BLaER1 (cell line): ENCODE results near the gene LRRC8E.
A peak's percentile ranks its signal among the peaks of the same experiment; 100 is the strongest.

Experiments
- H3K27ac ChIP-seq: shearing (Covaris generic); formaldehyde crosslinking; 2 replicates; pipeline ENCODE4 v1.8.1; 2022
- H3K27me3 ChIP-seq: shearing (Covaris generic); formaldehyde crosslinking; 2 replicates; pipeline ENCODE4 v1.8.1; 2022
- H3K36me3 ChIP-seq: shearing (Covaris generic); formaldehyde crosslinking; 2 replicates; pipeline ENCODE4 v1.8.1; 2022
- H3K4me1 ChIP-seq: shearing (Covaris generic); formaldehyde crosslinking; 2 replicates; pipeline ENCODE4 v1.8.1; 2022
- H3K4me2 ChIP-seq: shearing (Covaris generic); formaldehyde crosslinking; 2 replicates; pipeline ENCODE4 v1.8.1; 2022
- H3K4me3 ChIP-seq: shearing (Covaris generic); formaldehyde crosslinking; 2 replicates; pipeline ENCODE4 v1.8.1; 2022
- H3K9ac ChIP-seq: shearing (Covaris generic); formaldehyde crosslinking; 2 replicates; pipeline ENCODE4 v1.8.1; 2022
- H3K9me3 ChIP-seq: shearing (Covaris generic); formaldehyde crosslinking; 2 replicates; pipeline ENCODE4 v1.8.1; 2022
- H4K20me1 ChIP-seq: shearing (Covaris generic); formaldehyde crosslinking; 2 replicates; pipeline ENCODE4 v1.8.1; 2022
- Cebpa-rat ChIP-seq: shearing (Covaris generic); IDR thresholded peaks from 2 replicates; pipeline ENCODE4 v1.8.1; 2022

LRRC8E gene

GRCh38 chr19:7872306-7873204 is 15.8 kb upstream of the LRRC8E start:
- TF ChIP-seq Cebpa-rat, result no peak
- peak overlapping the region; percentile 38; the same call in 1 of the 2 replicates for H3K9ac ChIP-seq
- peak overlapping the region; percentile 91 for H3K4me2 ChIP-seq
- peaks cover 36% of the 10 kb centered on the region for H4K20me1 ChIP-seq
- H3K4me3 ChIP-seq, result peak overlapping the region; percentile 81
- peaks cover 67% of the 10 kb centered on the region for H3K4me1 ChIP-seq
- no peaks in the 10 kb centered on the region for H3K36me3 ChIP-seq
- no peaks in the 10 kb centered on the region for H3K27me3 ChIP-seq
- peak overlapping the region; percentile 1; the same call in 1 of the 2 replicates for H3K27ac ChIP-seq
- no peaks in the 10 kb centered on the region for H3K9me3 ChIP-seq

GRCh38 chr19:7873304-7874075 is 14.8 kb upstream of the LRRC8E start:
- Histone ChIP-seq H3K4me3 (peak overlapping the region; percentile 81), H3K4me2 (peak overlapping the region; percentile 91), H3K27me3 (no peaks in the 10 kb centered on the region), H3K4me1 (peaks cover 58% of the 10 kb centered on the region), H3K27ac (peak overlapping the region; percentile 89), H4K20me1 (peaks cover 36% of the 10 kb centered on the region), H3K36me3 (no peaks in the 10 kb centered on the region), H3K9me3 (no peaks in the 10 kb centered on the region), H3K9ac (peak overlapping the region; percentile 85)
- TF ChIP-seq Cebpa-rat, result no peak

GRCh38 chr19:7874076-7874896 is 14.0 kb upstream of the LRRC8E start, which contains the start of gene PRR36:
TSS of gene PRR36 (minus strand) at chr19:7874390. CDS start at chr19:7873689, 701 bp downstream.
- peak within 1 kb of the TSS; percentile 91 for H3K4me2 ChIP-seq
- H3K36me3 ChIP-seq, result no peaks in the 10 kb centered on the region
- peak within 1 kb of the TSS; percentile 89 for H3K27ac ChIP-seq
- H3K9me3 ChIP-seq, result no peaks in the 10 kb centered on the region
- peak within 1 kb of the TSS; percentile 81 for H3K4me3 ChIP-seq
- H3K27me3 ChIP-seq, result no peaks in the 10 kb centered on the region
- peaks cover 31% of the 10 kb centered on the region for H4K20me1 ChIP-seq
- no peak for TF ChIP-seq Cebpa-rat
- peak within 1 kb of the TSS; percentile 85 for H3K9ac ChIP-seq
- H3K4me1 ChIP-seq, result peaks cover 58% of the 10 kb centered on the region

GRCh38 chr19:7874897-7875273 is 13.4 kb upstream of the LRRC8E start:
- peak overlapping the region; percentile 81 for H3K4me3 ChIP-seq
- H3K36me3 ChIP-seq, result no peaks in the 10 kb centered on the region
- no peaks in the 10 kb centered on the region for H3K9me3 ChIP-seq
- H3K9ac ChIP-seq, result peak overlapping the region; percentile 85; the same call in 1 of the 2 replicates
- peak overlapping the region; percentile 91 for H3K4me2 ChIP-seq
- peaks cover 58% of the 10 kb centered on the region for H3K4me1 ChIP-seq
- no peaks in the 10 kb centered on the region for H3K27me3 ChIP-seq
- peak overlapping the region; percentile 89 for H3K27ac ChIP-seq
- no peak for TF ChIP-seq Cebpa-rat
- H4K20me1 ChIP-seq, result peaks cover 25% of the 10 kb centered on the region

- no peaks in the 10 kb centered on the region for H3K9me3 ChIP-seq
- H4K20me1 ChIP-seq, result peaks cover 10% of the 10 kb centered on the region
- TF ChIP-seq Cebpa-rat, result no peak
- H3K9ac ChIP-seq, result no peak overlapping the region
- H3K4me3 ChIP-seq, result no peak overlapping the region
- H3K4me1 ChIP-seq, result peaks cover 42% of the 10 kb centered on the region
- H3K27ac ChIP-seq, result no peak overlapping the region
- H3K27me3 ChIP-seq, result no peaks in the 10 kb centered on the region
- no peaks in the 10 kb centered on the region for H3K36me3 ChIP-seq
- no peak overlapping the region for H3K4me2 ChIP-seq
Observed at GRCh38 chr19:7877249-7877836, 11.0 kb upstream of the LRRC8E start.

- H3K4me1 ChIP-seq, result peaks cover 40% of the 10 kb centered on the region
- H3K9ac ChIP-seq, result no peak overlapping the region
- H3K36me3 ChIP-seq, result no peaks in the 10 kb centered on the region
- peak overlapping the region; percentile 63 for H3K27ac ChIP-seq
- H3K9me3 ChIP-seq, result no peaks in the 10 kb centered on the region
- peak overlapping the region; percentile 52 for H3K4me2 ChIP-seq
- no peaks in the 10 kb centered on the region for H3K27me3 ChIP-seq
- no peak for TF ChIP-seq Cebpa-rat
- no peaks in the 10 kb centered on the region for H4K20me1 ChIP-seq
- no peak overlapping the region for H3K4me3 ChIP-seq
Observed at GRCh38 chr19:7879111-7879807, 9.1 kb upstream of the LRRC8E start.

GRCh38 chr19:7879836-7880235 is 8.5 kb upstream of the LRRC8E start:
- Histone ChIP-seq H4K20me1 (no peaks in the 10 kb centered on the region), H3K9ac (no peak overlapping the region), H3K4me1 (peaks cover 34% of the 10 kb centered on the region), H3K4me3 (no peak overlapping the region), H3K9me3 (no peaks in the 10 kb centered on the region), H3K4me2 (peak overlapping the region; percentile 52; the same call in 1 of the 2 replicates), H3K36me3 (no peaks in the 10 kb centered on the region), H3K27me3 (no peaks in the 10 kb centered on the region), H3K27ac (no peak overlapping the region)
- TF ChIP-seq Cebpa-rat, result no peak

- Histone ChIP-seq H3K4me2 (no peak overlapping the region), H3K27ac (no peak overlapping the region), H3K4me1 (peaks cover 28% of the 10 kb centered on the region), H3K9ac (no peak overlapping the region), H3K9me3 (no peaks in the 10 kb centered on the region), H3K4me3 (no peak overlapping the region), H4K20me1 (no peaks in the 10 kb centered on the region), H3K27me3 (no peaks in the 10 kb centered on the region), H3K36me3 (no peaks in the 10 kb centered on the region)
- TF ChIP-seq Cebpa-rat, result no peak
Observed at GRCh38 chr19:7881910-7882309, 6.4 kb upstream of the LRRC8E start.
